GM12875 (cell line): Measurements from ENCODE around the gene JAKMIP3.

Experiments
- H3K4me3 ChIP-seq: one replicate; pipeline ENCODE4 v1.5.1; 2011; ENCODE audit warnings: low read depth, low read length, control low read depth
- TF ChIP-seq, protein P1 (sequence below): IDR thresholded peaks from 2 replicates; pipeline ENCODE4 v1.5.1; 2011; ENCODE audit warnings: low read depth, mild to moderate bottlenecking, control low read depth, inconsistent platforms, low read length, moderate library complexity, borderline replicate concordance; ENCODE audit not compliant: insufficient read depth

The JAKMIP3 gene

DNA sequence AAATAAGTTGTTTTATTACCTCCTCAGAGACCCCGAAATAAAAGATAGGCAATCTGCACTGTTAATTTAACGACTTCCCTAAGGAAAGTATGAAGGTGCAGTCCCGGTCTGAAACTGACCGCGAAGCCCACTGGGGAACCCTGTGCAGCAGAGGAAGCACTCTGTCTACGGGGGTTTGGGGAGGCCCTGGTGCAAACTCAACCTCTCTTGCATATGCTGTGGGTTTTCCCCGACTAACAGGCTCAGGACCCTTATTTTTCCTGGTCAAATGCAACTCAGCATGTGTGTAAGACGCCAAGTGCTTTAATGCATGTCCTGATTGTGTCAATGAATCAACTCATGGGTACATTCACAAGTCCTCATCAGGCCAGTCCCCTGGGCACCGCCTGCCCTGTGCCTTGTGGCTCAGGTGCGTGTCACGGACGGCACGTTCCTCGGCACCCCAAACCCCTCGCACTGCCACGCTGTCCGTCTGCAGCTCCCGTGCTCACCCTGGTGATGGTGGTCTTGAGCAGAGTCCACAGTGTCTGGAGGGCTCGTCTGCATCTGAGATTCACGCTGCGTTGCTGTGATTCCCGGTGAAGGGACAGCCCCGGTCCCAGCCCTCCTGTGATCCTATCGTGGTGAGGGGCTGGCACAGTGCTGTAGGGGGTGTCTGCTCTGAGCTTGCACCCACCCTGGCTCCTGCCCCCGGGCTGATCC is 33.8 kb downstream of the JAKMIP3 start:
- TF ChIP-seq, protein P1, sequence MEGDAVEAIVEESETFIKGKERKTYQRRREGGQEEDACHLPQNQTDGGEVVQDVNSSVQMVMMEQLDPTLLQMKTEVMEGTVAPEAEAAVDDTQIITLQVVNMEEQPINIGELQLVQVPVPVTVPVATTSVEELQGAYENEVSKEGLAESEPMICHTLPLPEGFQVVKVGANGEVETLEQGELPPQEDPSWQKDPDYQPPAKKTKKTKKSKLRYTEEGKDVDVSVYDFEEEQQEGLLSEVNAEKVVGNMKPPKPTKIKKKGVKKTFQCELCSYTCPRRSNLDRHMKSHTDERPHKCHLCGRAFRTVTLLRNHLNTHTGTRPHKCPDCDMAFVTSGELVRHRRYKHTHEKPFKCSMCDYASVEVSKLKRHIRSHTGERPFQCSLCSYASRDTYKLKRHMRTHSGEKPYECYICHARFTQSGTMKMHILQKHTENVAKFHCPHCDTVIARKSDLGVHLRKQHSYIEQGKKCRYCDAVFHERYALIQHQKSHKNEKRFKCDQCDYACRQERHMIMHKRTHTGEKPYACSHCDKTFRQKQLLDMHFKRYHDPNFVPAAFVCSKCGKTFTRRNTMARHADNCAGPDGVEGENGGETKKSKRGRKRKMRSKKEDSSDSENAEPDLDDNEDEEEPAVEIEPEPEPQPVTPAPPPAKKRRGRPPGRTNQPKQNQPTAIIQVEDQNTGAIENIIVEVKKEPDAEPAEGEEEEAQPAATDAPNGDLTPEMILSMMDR: no peak
- H3K4me3 ChIP-seq: no peak overlapping the region

DNA sequence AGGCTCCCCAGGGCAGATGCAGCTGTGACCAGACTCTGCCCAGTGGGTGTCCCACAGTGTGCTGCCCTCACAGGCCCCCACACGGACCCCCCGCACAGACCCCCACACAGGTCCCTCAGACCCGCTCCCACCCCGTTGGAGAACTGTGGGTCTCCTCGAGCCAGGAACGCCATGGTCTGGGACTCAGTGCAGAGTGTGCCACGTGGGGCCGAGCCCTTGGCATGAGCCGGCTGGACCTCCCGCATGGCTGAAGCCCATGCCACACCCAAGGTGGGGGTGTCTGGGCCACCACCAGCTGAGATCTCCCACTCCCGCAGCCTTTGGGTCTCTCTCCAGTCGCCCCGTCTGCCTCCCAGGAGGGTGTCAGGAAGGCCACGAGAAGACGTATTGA is 34.3 kb downstream of the JAKMIP3 start:
- no peak overlapping the region for H3K4me3 ChIP-seq
- TF ChIP-seq, protein P1: no peak

DNA sequence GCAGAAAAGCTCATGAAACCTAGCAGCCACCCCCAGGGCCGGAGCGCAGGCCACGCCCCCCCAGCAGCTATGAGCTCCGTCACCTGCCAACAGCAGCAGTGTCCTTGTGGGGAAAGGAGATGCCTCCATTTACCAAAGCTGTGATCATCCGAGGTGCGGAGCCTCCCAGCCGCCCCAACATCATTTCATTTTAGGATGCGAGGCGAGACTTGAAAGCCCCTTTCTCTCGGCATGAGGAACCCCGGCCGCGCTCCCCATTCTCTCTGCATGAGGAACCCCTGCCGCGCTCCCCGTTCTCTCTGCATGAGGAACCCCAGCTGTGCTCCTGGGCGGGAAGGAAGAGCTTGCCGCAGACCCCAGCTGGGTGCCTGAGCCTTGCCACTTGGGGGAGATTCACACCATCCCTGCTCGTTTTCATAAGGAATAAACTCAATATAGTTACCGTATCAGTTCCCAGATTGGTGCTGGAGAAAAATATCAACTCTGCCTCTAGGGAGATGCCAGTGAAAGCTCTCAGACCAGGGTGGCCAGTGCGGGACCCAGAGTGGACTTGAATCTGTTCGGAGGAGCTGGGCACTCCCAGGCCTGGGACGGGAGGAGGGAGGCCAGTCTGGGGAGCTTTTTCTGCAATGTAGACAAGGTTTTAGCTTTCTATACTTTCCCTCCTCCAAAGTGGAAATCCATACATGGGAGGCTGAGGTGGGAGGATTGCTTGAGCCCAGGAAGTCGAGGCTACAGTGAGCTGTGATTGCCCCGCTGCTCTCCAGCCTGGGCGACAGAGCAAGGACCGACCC is 35.0 kb downstream of the JAKMIP3 start:
- TF ChIP-seq, protein P1: no peak
- no peak overlapping the region for H3K4me3 ChIP-seq

DNA sequence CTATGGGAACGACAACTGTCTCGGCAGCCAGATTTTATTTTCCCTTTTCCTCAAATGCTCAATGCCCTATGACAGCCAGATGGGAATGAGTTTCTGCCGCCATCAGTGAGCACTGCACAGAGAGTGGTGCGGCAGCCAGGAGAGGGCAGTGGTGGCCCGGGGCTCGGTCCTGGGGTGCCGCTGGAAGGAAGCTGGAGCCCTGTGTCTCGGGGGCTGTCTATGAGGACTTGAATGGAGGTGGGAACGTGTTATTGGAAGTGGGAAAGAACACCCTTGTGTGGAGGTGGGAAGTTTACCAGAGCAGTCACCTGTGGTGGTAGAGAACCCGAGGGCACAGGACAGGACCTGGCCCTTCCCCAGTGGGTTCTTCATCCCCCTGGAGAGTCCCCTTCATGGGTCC is 35.8 kb downstream of the JAKMIP3 start:
- H3K4me3 ChIP-seq: no peak overlapping the region
- TF ChIP-seq, protein P1: no peak

DNA sequence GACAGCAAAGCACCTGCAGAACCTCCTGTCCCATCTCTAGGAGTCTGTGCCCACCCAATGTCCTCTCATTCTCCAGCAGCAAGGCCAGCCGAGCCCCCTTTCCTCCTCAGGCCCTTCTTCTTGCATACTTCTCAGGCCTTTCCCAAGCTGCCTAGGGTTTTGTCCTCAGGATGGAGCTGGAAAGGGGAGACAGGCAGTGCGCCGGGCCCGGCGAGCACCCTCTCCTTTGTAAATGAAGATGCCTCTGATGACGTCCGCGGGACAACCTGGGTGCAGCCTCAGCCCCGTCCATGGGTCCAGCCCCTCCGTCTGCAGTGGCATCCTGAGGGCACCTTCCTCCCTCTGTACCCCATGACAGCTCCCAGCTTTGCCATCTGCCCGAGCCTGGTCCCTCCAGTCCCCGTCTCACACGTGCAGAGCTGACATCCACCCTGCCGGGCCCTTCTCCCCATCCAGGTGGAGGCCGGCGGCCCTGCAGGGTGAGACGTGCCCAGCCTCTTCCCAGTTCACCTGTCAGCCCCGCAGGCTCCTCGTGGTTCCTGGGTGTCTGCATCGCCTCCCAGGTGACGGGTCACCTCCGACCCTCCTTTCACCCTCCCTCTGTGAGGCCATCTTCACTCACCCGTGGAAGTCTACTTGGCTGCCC is 36.4 kb downstream of the JAKMIP3 start:
- no peak overlapping the region for H3K4me3 ChIP-seq
- TF ChIP-seq, protein P1: no peak

DNA sequence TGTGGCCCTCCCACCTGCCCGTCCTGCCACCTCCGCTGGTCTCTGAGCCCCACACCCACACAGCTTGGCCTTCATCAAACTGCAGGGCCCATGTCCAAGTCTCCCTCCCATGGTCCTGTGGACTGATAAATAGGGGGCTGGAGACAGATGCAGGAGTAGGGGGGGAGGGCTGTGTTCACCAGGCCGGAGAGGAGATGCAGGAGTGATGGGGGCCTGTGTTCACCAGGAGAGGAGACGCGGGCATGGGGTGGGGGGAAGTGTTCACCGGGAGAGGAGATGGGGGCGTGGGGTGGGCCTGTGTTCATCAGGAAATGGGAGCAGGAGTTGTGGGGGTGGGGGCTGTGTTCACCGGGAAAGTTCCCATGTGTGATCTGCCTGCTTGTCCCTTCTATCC is 37.0 kb downstream of the JAKMIP3 start:
- TF ChIP-seq, protein P1: no peak
- H3K4me3 ChIP-seq: no peak overlapping the region
